SHP77 (cell line): ENCODE data around the gene HDAC9.
A peak's percentile ranks its signal among the peaks of the same experiment; 100 is the strongest.

Experiments
- DNase-seq, 2 experiments: peaks; one replicate each; lab custom pipeline; 2025; lab: John Stamatoyannopoulos, UW

HDAC9 gene

DNA sequence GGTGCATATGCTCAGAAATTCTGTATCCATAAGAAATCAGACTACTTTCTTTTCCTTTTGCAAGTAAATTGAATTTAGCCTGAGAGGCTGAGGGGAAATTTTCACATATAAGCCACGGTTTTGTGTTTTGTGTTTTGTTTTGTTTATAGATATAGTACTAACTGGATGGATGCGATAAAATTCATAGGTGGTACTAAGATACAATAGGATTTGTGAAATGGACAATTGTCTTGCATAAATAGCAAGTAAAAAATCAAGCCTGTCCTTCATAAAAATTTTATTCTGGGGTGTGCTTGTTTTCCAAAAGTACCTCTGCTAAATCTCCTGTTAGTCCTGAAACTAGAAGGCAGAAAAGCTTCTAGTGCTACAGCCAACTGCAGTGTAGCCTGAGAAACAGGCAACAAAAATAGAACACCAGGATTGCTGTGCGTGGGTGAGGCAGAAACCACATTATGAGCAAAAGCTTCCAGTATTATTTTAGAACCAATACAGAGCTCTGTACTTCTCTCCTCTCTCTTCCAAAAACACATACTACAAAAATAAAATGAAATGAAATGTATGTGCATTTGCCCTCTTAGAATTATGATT is 634 bp upstream of the HDAC9 start:
- DNase-seq = peak; percentile 36 to 38

- no peak for DNase-seq
Observed at GRCh38 chr7:18496341-18496700, 772 bp downstream of the HDAC9 start.

DNA sequence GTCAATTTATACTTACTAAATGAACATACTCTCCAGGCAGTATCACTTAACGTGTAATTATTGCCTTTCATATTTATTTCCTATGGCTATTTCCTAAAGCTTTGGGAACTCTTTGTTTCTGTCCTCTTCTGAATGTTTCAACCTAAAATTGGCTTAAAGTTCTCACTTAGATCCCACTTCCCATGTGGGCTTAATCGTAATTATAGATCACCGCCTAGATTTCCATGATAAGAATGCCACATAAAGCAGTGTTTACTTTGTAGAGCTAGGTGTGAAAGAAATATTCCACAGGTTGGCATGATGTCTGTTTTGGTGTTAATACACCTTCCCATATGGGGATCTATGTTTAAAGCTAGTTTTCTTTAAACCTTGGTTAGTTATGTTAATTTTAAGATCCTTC is 1.5 kb downstream of the HDAC9 start:
- DNase-seq = no peak

GRCh38 chr7:18497800-18498199 is 2.3 kb downstream of the HDAC9 start:
- DNase-seq = no peak

- no peak for DNase-seq
Observed at GRCh38 chr7:18498341-18498740, 2.8 kb downstream of the HDAC9 start.

GRCh38 chr7:18499407-18500177 is 4.0 kb downstream of the HDAC9 start:
- DNase-seq = peak; percentile 51 to 56

DNA sequence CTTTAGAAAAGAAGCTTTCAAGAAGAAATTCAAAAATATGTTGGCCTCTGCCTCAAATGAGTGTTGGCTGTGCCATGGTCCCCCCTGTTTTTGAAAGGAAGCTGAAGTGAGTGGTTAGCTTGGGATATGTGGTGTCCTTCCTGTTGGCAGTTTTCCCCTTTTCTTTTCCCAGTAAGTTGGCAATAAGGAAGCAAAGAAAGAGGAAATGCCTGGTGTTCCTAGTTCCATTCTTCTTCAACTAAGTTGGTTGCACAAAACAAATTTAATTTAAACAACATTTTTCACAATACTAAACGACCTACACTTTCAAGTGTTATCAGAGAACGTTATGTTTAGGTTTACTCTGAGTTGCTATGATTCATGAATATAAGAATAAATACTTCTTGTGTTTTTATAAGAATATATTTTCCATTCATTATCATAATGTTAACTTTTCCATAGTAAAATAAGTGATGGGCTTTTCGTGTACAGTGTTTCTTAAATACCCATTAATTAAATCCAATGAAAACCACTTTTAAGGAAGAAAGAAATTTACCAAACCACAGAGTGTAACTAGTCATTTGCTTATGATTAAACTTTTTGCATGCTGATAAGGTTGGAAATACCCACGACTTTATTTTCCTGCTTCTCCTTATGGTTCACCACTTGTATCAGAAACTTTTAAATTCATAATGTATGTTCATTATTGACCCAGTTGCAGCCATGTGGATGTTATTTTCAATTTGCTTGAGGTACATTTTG is 7.7 kb downstream of the HDAC9 start:
- DNase-seq = no peak

- DNase-seq = no peak
Observed at GRCh38 chr7:18504965-18505364, 9.4 kb downstream of the HDAC9 start.

DNA sequence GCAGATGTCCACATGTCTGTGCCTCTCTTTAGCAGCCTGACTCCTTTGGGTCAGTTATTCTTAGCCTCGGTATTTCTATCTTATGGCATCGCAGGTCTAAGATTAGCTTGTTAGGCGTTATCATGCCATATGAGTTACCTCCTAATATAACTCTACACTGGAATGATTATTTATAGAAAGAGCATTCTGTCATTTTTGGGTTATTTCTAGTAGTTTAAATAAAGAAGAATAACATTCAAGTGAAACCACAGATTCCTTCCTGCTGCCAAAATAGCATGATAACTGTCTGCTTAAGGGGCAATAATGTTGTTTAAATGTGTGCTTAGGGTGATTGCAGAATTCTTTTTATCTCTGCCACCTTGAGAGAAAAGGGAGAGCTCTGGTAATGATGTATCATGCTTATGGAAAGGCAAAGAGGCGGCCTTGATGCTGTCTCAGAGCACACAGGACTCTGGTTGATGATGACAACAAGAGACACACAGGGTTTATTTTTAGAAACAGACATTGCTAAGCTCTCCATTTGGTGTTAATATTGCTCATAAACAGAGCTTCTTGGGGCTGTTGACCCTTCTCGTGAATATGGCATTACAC is 10.4 kb downstream of the HDAC9 start:
- DNase-seq = no peak

GRCh38 chr7:18508443-18509427 is 13.2 kb downstream of the HDAC9 start:
- no peak for DNase-seq

- DNase-seq = no peak
Observed at GRCh38 chr7:18509481-18509880, 13.9 kb downstream of the HDAC9 start.

DNA sequence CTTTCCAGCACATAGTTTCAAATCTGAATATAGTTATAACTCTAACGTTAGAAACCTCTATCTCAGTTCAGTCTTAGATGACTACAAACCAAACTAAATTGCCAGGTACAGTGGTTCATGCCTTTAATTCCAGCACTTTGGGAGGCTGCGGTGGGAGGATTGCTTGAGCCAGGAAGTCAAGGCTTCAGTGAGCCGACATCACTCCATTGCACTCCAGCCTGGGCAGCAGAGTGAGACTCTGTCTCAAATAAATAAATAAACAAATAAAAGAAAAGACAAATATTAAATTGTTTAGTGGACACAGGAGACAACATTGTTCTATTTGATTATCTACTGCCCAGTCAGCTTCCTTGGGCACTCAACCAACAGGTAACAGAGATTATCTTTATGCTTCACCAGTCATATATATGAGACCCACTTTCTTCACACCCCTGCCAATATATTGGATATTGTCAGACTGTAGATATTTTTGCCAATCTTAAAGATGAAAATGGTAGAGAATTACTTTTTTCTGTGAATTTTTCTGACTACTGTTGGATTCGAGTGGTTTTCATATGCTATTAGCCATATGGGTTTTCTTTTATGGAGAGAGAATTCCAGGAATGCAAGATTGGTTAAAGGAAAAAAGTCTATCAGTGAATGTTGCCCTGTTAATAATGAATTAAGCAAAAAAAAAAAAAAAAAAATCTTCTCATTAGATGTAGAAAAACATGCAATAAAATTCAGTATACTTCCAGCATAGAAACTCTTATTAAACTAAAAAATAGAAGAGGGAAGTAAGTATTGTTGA is 16.0 kb downstream of the HDAC9 start:
- no peak for DNase-seq

DNA sequence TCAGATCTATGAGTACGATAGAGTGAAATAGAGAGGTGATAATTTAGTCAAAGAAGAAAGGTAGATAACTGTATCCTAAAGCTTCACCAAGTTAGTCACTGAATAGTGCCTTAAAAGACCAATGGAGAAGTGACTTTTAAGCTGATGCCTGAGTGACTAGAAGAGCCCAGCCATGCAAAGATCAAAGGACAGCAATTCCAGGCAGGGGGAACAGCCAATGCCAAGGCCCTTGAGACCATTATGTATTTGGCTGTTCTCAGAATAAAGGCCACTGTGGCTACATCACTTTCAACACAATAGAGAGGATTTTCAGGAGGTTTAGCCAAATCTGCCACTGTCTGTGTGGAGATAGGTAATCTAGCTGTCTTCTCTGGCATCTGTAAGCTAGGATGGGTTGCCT is 17.8 kb downstream of the HDAC9 start:
- no peak for DNase-seq

DNA sequence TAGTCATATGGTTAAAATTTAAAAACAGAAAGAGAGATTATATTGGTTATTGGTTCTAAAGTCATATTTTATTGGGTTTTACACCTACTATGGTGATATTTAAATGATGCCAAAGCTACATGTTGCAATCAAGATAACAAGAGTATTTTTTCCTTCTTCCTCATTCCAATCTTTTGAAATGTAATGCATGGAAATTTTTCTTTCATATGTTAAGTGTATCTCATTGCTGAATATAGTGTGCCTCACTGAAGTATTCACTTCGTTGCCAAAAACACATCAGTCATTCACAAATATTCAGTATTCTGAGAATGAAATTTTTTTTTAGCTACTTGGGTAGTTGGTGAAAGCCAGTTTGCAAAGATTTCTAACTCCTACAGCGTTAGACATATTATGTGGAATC is 19.5 kb downstream of the HDAC9 start:
- DNase-seq = no peak

DNA sequence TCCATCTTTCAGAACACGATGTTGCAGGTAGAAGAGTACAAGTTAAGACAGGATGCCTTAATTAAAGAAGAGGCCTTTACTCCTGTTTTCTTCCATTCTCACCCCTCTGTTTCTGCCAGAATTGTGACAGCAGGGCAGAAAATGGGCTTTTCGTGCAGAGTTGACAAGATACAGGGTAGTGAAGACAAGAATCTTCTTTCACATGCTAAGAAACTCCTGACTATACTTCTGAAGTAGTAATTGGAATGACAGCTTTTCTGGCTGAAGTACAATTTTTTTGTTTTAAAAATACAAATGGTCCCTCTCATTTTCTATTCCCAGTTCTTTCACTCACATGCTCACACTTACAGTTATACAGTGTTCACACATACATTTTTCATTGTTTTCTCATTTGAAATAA is 22.1 kb downstream of the HDAC9 start:
- no peak for DNase-seq

- no peak for DNase-seq
Observed at GRCh38 chr7:18518555-18518954, 23.0 kb downstream of the HDAC9 start.

- no peak for DNase-seq
Observed at GRCh38 chr7:18520450-18521235, 25.1 kb downstream of the HDAC9 start.

DNA sequence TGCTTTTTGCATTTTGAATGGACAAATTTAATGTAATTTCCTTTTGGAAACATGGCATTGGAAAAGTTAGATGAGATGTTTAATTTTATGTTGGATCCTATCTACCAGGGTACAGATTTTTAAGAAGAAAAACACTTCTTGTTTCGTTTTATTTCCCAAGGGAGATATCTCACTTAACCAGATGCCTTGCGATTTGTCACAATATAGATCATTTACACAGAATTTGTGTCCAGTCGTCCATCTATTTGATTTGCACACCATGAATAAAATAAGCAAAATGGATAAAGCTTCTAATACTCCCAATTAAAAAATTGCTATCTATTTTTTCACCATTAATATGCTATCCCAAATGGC is 25.7 kb downstream of the HDAC9 start:
- no peak for DNase-seq

DNA sequence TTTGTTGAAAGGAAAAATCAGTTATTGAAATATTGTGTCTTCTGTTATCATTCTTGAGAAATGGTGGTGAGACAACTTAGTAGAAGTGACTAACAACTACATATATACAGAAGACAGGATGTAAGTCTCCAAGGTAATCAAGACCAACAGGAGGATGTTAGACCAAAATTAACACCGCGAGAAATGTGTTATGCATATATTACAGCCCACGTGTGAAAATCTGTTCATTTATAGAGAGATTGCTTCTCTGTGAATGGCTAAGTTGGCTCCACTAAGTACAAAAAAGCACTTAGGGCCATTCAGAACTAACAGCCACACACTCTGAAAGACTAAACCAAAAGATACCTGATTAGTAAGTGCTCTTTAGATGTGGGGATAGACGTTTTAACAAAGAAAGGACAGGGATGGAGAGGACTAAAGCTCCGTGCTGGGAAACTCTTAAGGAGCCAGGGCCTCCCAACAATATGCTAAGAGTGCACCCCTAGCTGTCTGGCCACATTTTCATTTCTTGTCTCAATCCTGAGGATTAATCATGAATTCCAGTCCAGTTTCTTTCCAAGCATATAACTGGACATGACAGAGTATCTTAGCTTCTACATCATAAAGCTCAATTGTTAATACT is 26.5 kb downstream of the HDAC9 start:
- DNase-seq = no peak

DNA sequence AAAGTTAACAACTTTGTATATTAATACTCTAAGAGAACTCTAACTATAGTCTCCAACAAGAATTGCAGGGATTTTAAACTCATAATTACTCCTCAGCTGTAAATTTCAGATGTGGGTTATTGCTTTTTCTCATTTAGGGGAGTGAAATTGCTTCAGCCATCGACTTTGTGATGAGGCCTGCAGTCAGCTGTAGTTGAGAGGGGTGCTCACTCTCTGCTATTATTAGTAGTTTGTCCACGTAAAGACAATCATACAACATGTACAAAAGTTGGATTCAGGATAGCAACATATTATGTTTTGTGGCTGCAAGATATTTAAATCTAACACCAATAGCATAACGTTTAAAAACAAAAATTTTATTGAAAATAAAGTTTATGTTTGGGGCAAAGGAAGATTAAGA is 28.7 kb downstream of the HDAC9 start:
- no peak for DNase-seq
